ENCODE measurements around the gene DLK1. TPM values are rescaled to one million over a fixed set of nuclear protein-coding genes. Genes with fewer than 3 reads are reported as not detected.

Gene DLK1
- total RNA-seq, 1 donor, result not detected

GRCh38 chr14:100775351-100775830, 48.7 kb downstream of the DLK1 start:
- H3K36me3 ChIP-seq (ENCODE audit: insufficient read depth, low read length), result no peaks in the 10 kb centered on the region
- no peak overlapping the region for H3K4me2 ChIP-seq (ENCODE audit: insufficient read depth, low read length)
- no peak for DNase-seq (ENCODE audit: insufficient read length, low spot score, missing footprints)
- H3K9me3 ChIP-seq (ENCODE audit: low read depth, low read length), result no peaks in the 10 kb centered on the region
- H3K27me3 ChIP-seq (ENCODE audit: insufficient read depth, low read length), result peaks cover 49% of the 10 kb centered on the region
- no peaks in the 10 kb centered on the region for H3K4me1 ChIP-seq (ENCODE audit: insufficient read depth, low read length)
- no peak overlapping the region for H3K4me3 ChIP-seq (ENCODE audit: insufficient read depth, low read length)
- TF ChIP-seq CTCF (IDR thresholded peaks at IDR 0.05; ENCODE audit: extremely low read depth, low read depth, low read length), result no peak
- no peak overlapping the region for H3K27ac ChIP-seq (ENCODE audit: low read depth, low read length)
- H2AFZ ChIP-seq (ENCODE audit: low read length), result no peak overlapping the region
- no peaks in the 10 kb centered on the region for H3K79me2 ChIP-seq (ENCODE audit: insufficient read depth, low read length)
- no peaks in the 10 kb centered on the region for H4K20me1 ChIP-seq (ENCODE audit: insufficient read depth, low read length)

- no peak overlapping the region for H3K27ac ChIP-seq (ENCODE audit: low read depth, low read length)
- H2AFZ ChIP-seq (ENCODE audit: low read length), result no peak overlapping the region
These were observed 49.3 kb downstream of the DLK1 start for GRCh38 chr14:100775831-100776591.

GRCh38 chr14:100776681-100777365, 50.1 kb downstream of the DLK1 start:
- no peaks in the 10 kb centered on the region for H3K9me3 ChIP-seq (ENCODE audit: low read depth, low read length)
- H3K36me3 ChIP-seq (ENCODE audit: insufficient read depth, low read length), result no peaks in the 10 kb centered on the region
- no peak overlapping the region for H3K27ac ChIP-seq (ENCODE audit: low read depth, low read length)
- no peak overlapping the region for H3K4me2 ChIP-seq (ENCODE audit: insufficient read depth, low read length)
- peaks cover 46% of the 10 kb centered on the region for H3K27me3 ChIP-seq (ENCODE audit: insufficient read depth, low read length)
- no peak overlapping the region for H2AFZ ChIP-seq (ENCODE audit: low read length)
- H3K4me1 ChIP-seq (ENCODE audit: insufficient read depth, low read length), result no peaks in the 10 kb centered on the region
- H3K4me3 ChIP-seq (ENCODE audit: insufficient read depth, low read length), result no peak overlapping the region
- DNase-seq (ENCODE audit: insufficient read length, low spot score, missing footprints), result no peak
- no peaks in the 10 kb centered on the region for H3K79me2 ChIP-seq (ENCODE audit: insufficient read depth, low read length)
- no peak for TF ChIP-seq CTCF (IDR thresholded peaks at IDR 0.05; ENCODE audit: extremely low read depth, low read depth, low read length)
- no peaks in the 10 kb centered on the region for H4K20me1 ChIP-seq (ENCODE audit: insufficient read depth, low read length)

More at GRCh38 chr14:100775831-100776591, 49.3 kb downstream of the DLK1 start:
- DNase-seq (ENCODE audit: insufficient read length, low spot score, missing footprints), result no peak
- no peak overlapping the region for H3K4me2 ChIP-seq (ENCODE audit: insufficient read depth, low read length)
- TF ChIP-seq CTCF (IDR thresholded peaks at IDR 0.05; ENCODE audit: extremely low read depth, low read depth, low read length), result no peak
- no peak overlapping the region for H3K4me3 ChIP-seq (ENCODE audit: insufficient read depth, low read length)
- peaks cover 46% of the 10 kb centered on the region for H3K27me3 ChIP-seq (ENCODE audit: insufficient read depth, low read length)
- H4K20me1 ChIP-seq (ENCODE audit: insufficient read depth, low read length), result no peaks in the 10 kb centered on the region
- no peaks in the 10 kb centered on the region for H3K36me3 ChIP-seq (ENCODE audit: insufficient read depth, low read length)
- no peaks in the 10 kb centered on the region for H3K9me3 ChIP-seq (ENCODE audit: low read depth, low read length)
- H3K4me1 ChIP-seq (ENCODE audit: insufficient read depth, low read length), result no peaks in the 10 kb centered on the region
- no peaks in the 10 kb centered on the region for H3K79me2 ChIP-seq (ENCODE audit: insufficient read depth, low read length)

- Histone ChIP-seq H3K4me1 (ENCODE audit: insufficient read depth, low read length) (no peaks in the 10 kb centered on the region), H3K79me2 (ENCODE audit: insufficient read depth, low read length) (no peaks in the 10 kb centered on the region), H3K27ac (ENCODE audit: low read depth, low read length) (no peak overlapping the region), H4K20me1 (ENCODE audit: insufficient read depth, low read length) (no peaks in the 10 kb centered on the region), H3K4me2 (ENCODE audit: insufficient read depth, low read length) (no peak overlapping the region), H3K27me3 (ENCODE audit: insufficient read depth, low read length) (peaks cover 46% of the 10 kb centered on the region), H3K4me3 (ENCODE audit: insufficient read depth, low read length) (no peak overlapping the region), H3K36me3 (ENCODE audit: insufficient read depth, low read length) (no peaks in the 10 kb centered on the region), H2AFZ (ENCODE audit: low read length) (no peak overlapping the region), H3K9me3 (ENCODE audit: low read depth, low read length) (no peaks in the 10 kb centered on the region)
- DNase-seq (ENCODE audit: insufficient read length, low spot score, missing footprints), result no peak
- TF ChIP-seq CTCF (IDR thresholded peaks at IDR 0.05; ENCODE audit: extremely low read depth, low read depth, low read length), result no peak
These were observed 50.7 kb downstream of the DLK1 start for GRCh38 chr14:100777366-100777817.

All from osteoblast (primary cell).